Activated naive CD8-positive, alpha-beta T cell treated with anti-CD3 and anti-CD28 coated beads, Interleukin-2, amount 50 U/mL, for 16 hours (primary cell): ENCODE results near the gene PCLAF.
"Not testable (repeated sequence)": the region's sequence is repeated elsewhere in the genome, so short reads cannot be mapped to it uniquely, and the experiment has no call there.

ENCODE experiments used
- DNase-seq: peaks from one replicate; pipeline ENCODE4 v3.0.0-alpha.2; 2020; ENCODE audit warnings: low read depth, low spot score

The PCLAF gene

GRCh38 chr15:64369078-64369607 lies 12.1 kb downstream of the PCLAF start:
- DNase-seq: no peak

GRCh38 chr15:64361259-64361658 lies 20.0 kb downstream of the PCLAF start:
- DNase-seq: no peak

- no peak for DNase-seq
Observed at GRCh38 chr15:64356710-64357040, 24.6 kb downstream of the PCLAF start.

GRCh38 chr15:64355944-64356709 lies 25.1 kb downstream of the PCLAF start, which contains the start of gene CSNK1G1:
CSNK1G1 (minus strand) TSS chr15:64356173; CDS start chr15:64300499, 55,674 bp downstream.
- DNase-seq: peak; percentile 86

GRCh38 chr15:64355348-64355943 lies 25.8 kb downstream of the PCLAF start:
- peak; percentile 11 for DNase-seq

DNA sequence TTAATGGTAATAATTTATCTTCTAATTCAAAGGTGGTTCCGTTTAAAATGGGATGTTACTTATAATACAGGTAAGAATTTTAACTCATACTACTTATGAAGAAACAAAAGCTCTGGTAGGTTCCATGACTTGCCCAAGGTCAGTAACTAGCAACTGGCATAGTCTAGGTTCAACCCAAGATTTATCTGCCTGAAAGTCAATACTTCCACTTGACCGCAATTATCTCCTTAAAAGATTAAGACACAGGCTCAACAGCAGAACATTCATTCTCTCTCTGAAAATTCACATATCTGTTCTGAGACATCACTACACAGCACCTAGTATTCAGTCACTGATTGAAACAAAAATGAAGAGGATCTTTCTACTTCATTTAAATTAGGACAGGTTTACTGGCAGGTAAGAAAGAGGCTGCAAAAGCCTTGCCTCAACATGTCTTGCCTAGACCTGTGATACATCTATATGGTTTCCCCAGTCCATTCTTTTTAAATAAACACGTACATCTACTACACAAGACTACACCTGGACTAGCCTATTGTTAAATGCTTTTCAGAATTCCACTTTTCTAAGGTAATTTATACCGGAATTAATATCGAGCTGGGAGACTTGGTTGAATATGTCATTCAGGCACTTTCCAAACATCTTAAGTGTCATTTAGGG lies 26.4 kb downstream of the PCLAF start:
- no peak for DNase-seq

DNA sequence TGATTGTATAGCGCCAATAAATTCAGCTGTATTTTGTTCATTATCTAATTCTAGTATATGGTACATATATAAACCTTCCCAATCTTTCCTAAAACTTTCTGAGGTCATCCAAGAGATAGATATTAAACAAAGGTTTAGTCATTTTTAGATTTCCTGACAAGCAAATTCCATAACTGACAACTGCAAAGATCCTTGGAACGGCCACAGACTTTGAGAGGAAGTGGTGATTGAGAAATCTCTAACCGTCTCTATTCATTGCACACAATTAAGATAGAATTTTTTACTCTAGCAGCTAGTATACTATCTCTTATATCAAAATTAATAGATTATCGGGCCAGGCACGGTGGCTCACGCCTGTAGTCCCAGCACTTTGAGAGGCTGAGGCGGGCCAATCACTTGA lies 30.0 kb downstream of the PCLAF start:
- DNase-seq: no peak

GRCh38 chr15:64349375-64349774 lies 31.9 kb downstream of the PCLAF start:
- DNase-seq: no peak

DNA sequence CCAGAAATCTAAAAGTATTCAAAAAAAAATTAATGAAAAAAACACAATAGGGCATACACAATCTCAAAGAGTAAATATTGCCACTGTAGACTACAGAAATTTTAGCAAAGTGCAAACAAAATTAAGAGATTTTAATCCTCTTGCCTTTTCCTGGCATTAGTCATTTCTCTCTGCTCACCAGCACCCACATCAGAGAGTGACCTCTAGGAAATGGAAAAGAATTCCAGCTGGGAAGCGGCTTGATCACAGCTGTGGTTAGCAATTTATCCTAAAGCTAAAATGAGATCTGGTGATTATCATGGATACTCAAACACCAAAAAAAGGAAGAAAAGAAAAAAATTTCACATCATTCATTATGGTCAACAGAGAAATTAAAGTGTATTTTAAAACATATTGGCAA lies 32.8 kb downstream of the PCLAF start:
- DNase-seq: no peak

DNA sequence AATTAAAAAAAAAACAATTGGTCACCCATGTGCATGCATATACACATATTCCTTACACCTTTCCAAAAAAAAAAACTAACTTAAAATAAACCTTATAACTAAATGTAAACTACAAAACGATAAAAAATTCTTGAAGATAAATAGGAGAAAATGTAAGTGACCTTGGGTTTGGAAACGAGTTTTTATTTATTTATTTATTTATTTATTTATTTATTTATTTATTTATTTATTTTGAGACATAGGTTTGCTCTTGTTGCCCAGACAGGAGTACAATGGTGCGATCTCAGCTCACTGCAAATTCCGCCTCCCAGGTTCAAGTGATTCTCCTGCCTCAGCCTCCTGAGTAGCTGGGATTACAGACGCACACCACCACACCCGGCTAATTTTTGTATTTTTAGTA lies 35.0 kb downstream of the PCLAF start:
- DNase-seq: not testable (repeated sequence)

- DNase-seq: no peak
Observed at GRCh38 chr15:64344651-64345294, 36.5 kb downstream of the PCLAF start.

GRCh38 chr15:64343841-64344240 lies 37.4 kb downstream of the PCLAF start:
- no peak for DNase-seq

- no peak for DNase-seq
Observed at GRCh38 chr15:64343222-64343621, 38.0 kb downstream of the PCLAF start.

- no peak for DNase-seq
Observed at GRCh38 chr15:64341961-64342360, 39.3 kb downstream of the PCLAF start.

DNA sequence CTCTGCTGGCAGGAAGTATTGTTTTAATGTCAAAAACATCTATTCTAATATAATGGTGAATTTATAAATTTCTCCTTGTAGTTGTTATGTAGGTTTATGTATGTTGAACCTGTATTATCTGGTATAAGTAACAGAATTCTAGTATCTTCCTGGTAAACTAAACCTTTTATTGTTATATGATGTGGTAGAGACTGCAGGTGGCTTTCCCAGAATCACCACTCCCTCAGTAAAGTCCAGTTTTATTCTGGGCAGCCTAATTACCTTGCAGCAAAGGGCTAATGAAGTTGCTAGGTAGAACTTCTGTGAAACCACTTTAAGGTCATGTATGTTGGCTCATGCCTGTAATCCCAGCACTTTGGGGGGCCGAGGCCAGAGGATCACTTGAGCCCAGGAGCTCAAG lies 40.9 kb downstream of the PCLAF start:
- no peak for DNase-seq

DNA sequence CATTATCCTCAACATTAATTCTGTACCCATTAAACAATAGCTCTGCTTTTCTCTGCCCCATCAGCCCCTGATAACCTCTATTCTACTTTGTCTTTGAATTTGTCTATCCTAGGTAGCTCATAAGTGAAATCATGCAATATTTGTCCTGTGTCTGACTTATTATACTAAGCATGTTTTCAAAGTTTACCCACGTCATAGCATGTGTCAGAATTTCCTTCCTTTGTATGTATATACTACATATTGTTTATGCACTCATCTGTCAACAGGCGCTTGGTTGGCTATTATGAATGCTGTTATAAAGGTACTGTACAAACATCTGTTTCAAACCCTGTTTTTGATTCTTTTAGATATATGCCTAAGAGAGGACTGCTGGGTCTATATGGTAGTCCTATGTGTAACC lies 43.5 kb downstream of the PCLAF start:
- no peak for DNase-seq

- DNase-seq: no peak
Observed at GRCh38 chr15:64333986-64334929, 47.0 kb downstream of the PCLAF start.

- no peak for DNase-seq
Observed at GRCh38 chr15:64333516-64333915, 47.7 kb downstream of the PCLAF start.

- DNase-seq: not testable (repeated sequence)
Observed at GRCh38 chr15:64331668-64332067, 49.6 kb downstream of the PCLAF start.

DNA sequence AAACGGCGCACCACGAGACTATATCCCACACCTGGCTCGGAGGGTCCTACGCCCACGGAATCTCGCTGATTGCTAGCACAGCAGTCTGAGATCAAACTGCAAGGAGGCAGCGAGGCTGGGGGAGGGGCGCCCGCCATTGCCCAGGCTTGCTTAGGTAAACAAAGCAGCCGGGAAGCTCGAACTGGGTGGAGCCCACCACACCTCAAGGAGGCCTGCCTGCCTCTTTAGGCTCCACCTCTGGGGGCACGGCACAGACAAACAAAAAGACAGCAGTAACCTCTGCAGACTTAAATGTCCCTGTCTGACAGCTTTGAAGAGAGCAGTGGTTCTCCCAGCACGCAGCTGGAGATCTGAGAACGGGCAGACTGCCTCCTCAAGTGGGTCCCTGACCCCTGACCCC lies 54.3 kb downstream of the PCLAF start:
- not testable (repeated sequence) for DNase-seq

DNA sequence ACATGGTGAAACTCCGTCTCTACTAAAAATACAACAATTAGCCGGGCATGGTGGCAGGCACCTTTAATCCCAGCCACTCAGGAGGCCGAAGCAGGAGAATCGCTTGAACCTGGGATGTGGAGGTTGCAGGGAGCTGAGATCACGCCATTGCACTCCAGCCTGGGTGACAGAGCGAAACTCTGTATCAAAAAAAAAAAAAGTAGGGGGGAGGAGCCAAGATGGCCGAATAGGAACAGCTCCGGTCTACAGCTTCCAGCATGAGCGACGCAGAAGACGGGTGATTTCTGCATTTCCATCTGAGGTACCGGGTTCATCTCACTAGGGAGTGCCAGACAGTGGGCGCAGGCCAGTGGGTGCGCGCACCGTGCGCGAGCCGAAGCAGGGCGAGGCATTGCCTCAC lies 54.8 kb downstream of the PCLAF start:
- not testable (repeated sequence) for DNase-seq
